OCI-LY7 (cell line): ENCODE results near the gene FAN1. TPM values are rescaled to one million over a fixed set of nuclear protein-coding genes. Genes with fewer than 3 reads are reported as not detected.

ENCODE experiments used
- BruUV-seq: library from RNA; stranded (reverse); fragments of 400-500 nt; replicated peaks from 2 replicates; lab custom pipeline; 2021; lab: Mats Ljungman, UMichigan
- CTCF ChIA-PET: fragments of 300-600 bp; sonication (Branson Sonifier 250); formaldehyde crosslinking; loops from one replicate; lab custom pipeline; 2022; ENCODE audit warnings: antibody characterized with exemption; ENCODE audit not compliant: unreplicated experiment; lab: Charles Lee
- POLR2A ChIA-PET: fragments of 300-600 bp; sonication (Branson Sonifier 250); formaldehyde crosslinking; loops from one replicate; lab custom pipeline; 2022; ENCODE audit warnings: antibody characterized with exemption; lab: Charles Lee
- DNase-seq: peaks from one replicate; pipeline ENCODE4 v3.0.0-alpha.2; 2015; ENCODE audit warnings: low spot score
- H2AFZ ChIP-seq: fragments of 200-600 bp; sonication (generic), shearing (Covaris generic); 2 replicates; pipeline ENCODE4 v1.6.1; 2014; ENCODE audit warnings: mild to moderate bottlenecking, antibody characterized with exemption, low read length, moderate library complexity
- H3K27ac ChIP-seq: fragments of 200-600 bp; sonication (generic); 2 replicates; pipeline ENCODE4 v1.5.1; 2014; ENCODE audit warnings: mixed run types, low read depth, mild to moderate bottlenecking, moderate library complexity, low read length, inconsistent platforms; ENCODE audit not compliant: poor library complexity, severe bottlenecking
- H3K36me3 ChIP-seq: fragments of 200-600 bp; sonication (generic); 2 replicates; pipeline ENCODE4 v1.6.1; 2014; ENCODE audit warnings: mild to moderate bottlenecking, antibody characterized with exemption, low read length, moderate library complexity, mixed read lengths; ENCODE audit not compliant: insufficient read depth
- H3K4me1 ChIP-seq: fragments of 200-600 bp; sonication (generic); 2 replicates; pipeline ENCODE4 v1.5.1; 2014; ENCODE audit warnings: mild to moderate bottlenecking, low read length; ENCODE audit not compliant: insufficient read depth, poor library complexity, severe bottlenecking
- H3K4me2 ChIP-seq: fragments of 200-600 bp; sonication (generic); 2 replicates; pipeline ENCODE4 v1.6.1; 2014; ENCODE audit warnings: mild to moderate bottlenecking, low read length
- H3K4me3 ChIP-seq: fragments of 200-600 bp; sonication (generic); 2 replicates; pipeline ENCODE4 v1.5.1; 2014; ENCODE audit warnings: mild to moderate bottlenecking, low read depth, low read length; ENCODE audit not compliant: poor library complexity, severe bottlenecking
- H3K79me2 ChIP-seq: fragments of 200-600 bp; sonication (generic); 2 replicates; pipeline ENCODE4 v1.6.1; 2016; ENCODE audit warnings: low read depth, mild to moderate bottlenecking, low read length, moderate library complexity, mixed read lengths; ENCODE audit not compliant: insufficient read depth
- H3K9me2 ChIP-seq: fragments of 200-600 bp; sonication (generic); 2 replicates; pipeline ENCODE4 v1.6.1; 2016; ENCODE audit warnings: mild to moderate bottlenecking, low read length, mixed read lengths; ENCODE audit not compliant: insufficient read depth
- H3K9me3 ChIP-seq: fragments of 200-600 bp; sonication (generic); 2 replicates; pipeline ENCODE4 v1.6.1; 2014; ENCODE audit warnings: mild to moderate bottlenecking, mixed run types, low read length, mixed read lengths
- H4K20me1 ChIP-seq: fragments of 200-600 bp; sonication (generic); 2 replicates; pipeline ENCODE4 v1.6.1; 2014; ENCODE audit warnings: mild to moderate bottlenecking, antibody characterized with exemption, low read length, moderate library complexity, mixed read lengths; ENCODE audit not compliant: insufficient read depth
- EZH2phosphoT487 ChIP-seq: fragments of 200-600 bp; sonication (generic); IDR thresholded peaks from 2 replicates; pipeline ENCODE4 v1.6.1; 2018; ENCODE audit warnings: low read depth, borderline replicate concordance, mild to moderate bottlenecking, mixed run types, antibody characterized with exemption, low read length, moderate library complexity, mixed read lengths
- intact Hi-C: fragments of 100-400 bp; cut with micrococcal nuclease; formaldehyde crosslinking; loops from one replicate; pipeline ENCODE4 v1.10.0; 2022; ENCODE audit not compliant: unreplicated experiment
- total RNA-seq, 2 experiments: library from RNA; depleted of rRNA in 1 of 2; stranded (reverse); fragments of >200 nt in 1 of 2; shearing (Covaris generic) in 1 of 2; gene quantifications; 2 replicates each; pipeline ENCODE4 v1.2.3, GENCODE V29; 2014 to 2022
- TF ChIP-seq, protein P1 (sequence below): fragments of 200-600 bp; sonication (generic); conservative IDR thresholded peaks from 2 replicates; pipeline ENCODE4 v1.5.1; 2014; ENCODE audit warnings: mild to moderate bottlenecking, antibody characterized with exemption, low read length, moderate library complexity, mixed read lengths

The FAN1 gene
- total RNA-seq, 2 experiments from 2014 or later, result 14.7 to 16.4 TPM

DNA sequence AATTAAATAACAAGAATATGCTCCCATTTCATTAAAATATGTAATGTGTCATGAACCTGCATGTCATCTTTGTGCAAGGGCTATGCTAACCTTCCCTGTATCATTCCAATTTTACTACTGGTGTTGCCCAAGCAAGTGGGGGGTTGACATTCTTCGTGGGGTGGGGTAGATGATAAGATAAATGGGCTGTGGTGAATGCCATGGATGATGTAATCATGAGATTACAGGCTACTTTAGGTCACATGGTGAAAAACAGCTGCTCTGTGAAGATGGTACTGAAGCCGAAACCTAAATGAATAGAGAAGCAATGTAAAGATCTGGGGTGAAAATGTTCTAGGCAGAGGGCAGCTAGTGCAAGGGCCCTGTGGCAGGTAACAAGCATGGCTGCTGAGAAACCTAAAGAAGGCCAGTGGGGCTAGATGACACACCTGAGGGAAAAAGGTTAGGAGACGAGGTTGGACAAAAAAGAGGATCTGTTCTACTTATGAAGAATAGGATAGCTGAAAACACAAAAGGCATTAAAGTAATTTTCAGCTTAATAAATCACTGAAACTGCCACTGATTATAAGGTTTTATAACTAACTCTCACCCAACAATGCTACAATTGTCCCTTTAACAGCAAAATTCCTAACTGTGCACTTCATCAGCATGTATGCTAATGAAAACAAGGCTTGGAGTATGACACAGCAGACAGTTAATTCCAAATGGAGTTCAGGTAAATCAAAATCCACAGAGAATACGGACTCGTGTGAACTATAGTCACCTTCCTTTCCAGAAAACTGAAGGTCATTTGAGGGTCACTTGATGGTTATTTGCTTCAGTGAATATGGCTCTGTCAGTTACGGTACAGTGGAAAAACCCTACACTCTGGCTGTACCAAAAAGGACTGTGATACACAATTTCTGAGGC, 52.8 kb downstream of the FAN1 start:
- no peaks in the 10 kb centered on the region for H3K9me2 ChIP-seq
- POLR2A ChIA-PET, result no interaction called here
- intact Hi-C loops, result no loop called here
- CTCF ChIA-PET, result no interaction called here
- no peaks in the 10 kb centered on the region for H3K79me2 ChIP-seq
- peaks cover 43% of the 10 kb centered on the region for H3K36me3 ChIP-seq
- no peak overlapping the region for H3K4me2 ChIP-seq
- no peak overlapping the region for H2AFZ ChIP-seq
- no peak overlapping the region for H3K27ac ChIP-seq
- no peaks in the 10 kb centered on the region for H3K9me3 ChIP-seq
- no peak overlapping the region for H3K4me3 ChIP-seq
- no TSS peak for BruUV-seq
- no peaks in the 10 kb centered on the region for H3K4me1 ChIP-seq
- H4K20me1 ChIP-seq, result no peaks in the 10 kb centered on the region
- DNase-seq, result no peak
- no peak for TF ChIP-seq EZH2phosphoT487
- TF ChIP-seq, protein P1, sequence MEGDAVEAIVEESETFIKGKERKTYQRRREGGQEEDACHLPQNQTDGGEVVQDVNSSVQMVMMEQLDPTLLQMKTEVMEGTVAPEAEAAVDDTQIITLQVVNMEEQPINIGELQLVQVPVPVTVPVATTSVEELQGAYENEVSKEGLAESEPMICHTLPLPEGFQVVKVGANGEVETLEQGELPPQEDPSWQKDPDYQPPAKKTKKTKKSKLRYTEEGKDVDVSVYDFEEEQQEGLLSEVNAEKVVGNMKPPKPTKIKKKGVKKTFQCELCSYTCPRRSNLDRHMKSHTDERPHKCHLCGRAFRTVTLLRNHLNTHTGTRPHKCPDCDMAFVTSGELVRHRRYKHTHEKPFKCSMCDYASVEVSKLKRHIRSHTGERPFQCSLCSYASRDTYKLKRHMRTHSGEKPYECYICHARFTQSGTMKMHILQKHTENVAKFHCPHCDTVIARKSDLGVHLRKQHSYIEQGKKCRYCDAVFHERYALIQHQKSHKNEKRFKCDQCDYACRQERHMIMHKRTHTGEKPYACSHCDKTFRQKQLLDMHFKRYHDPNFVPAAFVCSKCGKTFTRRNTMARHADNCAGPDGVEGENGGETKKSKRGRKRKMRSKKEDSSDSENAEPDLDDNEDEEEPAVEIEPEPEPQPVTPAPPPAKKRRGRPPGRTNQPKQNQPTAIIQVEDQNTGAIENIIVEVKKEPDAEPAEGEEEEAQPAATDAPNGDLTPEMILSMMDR, result no peak

DNA sequence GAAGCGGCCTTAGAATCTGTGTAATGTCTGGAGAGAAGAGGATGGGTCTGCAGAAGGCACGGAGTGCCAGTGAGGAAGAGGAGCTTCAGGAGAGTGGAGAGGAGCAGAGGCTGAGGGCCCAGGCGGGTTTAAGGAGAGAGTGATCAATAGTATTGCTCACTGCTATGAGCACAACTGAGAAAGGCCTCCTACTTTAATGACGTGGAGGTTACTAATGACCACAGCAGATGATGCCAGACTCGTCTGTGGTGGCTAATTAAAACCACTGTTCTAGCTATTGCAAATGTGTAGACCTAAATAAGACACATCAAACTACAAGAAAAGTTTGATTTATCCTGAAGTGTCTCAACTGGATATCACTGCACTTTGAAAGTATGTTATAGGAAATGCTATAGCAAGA, 54.5 kb downstream of the FAN1 start:
- Histone ChIP-seq H2AFZ (no peak overlapping the region), H3K27ac (no peak overlapping the region), H3K36me3 (peaks cover 31% of the 10 kb centered on the region), H3K9me2 (no peaks in the 10 kb centered on the region), H3K4me2 (no peak overlapping the region), H3K9me3 (no peaks in the 10 kb centered on the region), H3K4me1 (no peaks in the 10 kb centered on the region), H3K4me3 (no peak overlapping the region), H4K20me1 (no peaks in the 10 kb centered on the region), H3K79me2 (no peaks in the 10 kb centered on the region)
- CTCF ChIA-PET, result no interaction called here
- TF ChIP-seq EZH2phosphoT487, result no peak
- TF ChIP-seq, protein P1, result no peak
- no peak for DNase-seq
- POLR2A ChIA-PET, result no interaction called here
- intact Hi-C loops, result no loop called here
- BruUV-seq, result no TSS peak

DNA sequence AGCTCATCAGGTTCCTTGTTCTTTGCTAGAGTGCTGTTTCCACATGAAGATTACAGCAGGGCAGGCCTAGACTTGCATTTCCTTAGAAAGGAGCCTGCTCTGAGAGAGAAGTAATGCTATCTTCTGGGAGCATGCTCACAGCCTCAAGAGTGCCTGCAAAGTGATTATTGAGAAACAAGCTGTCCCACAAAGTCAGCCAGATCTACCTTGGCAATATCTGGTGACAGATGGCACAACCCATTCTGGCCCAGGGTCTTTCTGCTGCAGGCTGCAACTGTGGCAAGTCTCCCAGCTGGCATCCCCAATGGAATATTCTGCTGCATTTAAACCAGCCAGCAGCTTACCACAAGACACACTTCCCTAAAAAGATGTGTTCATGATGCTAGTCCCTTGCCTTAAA, 58.4 kb downstream of the FAN1 start:
- POLR2A ChIA-PET, result interaction anchor here (1.4 kb wide), 1 partner anchor 11 kb away, joined by 4 read pairs; no protein-coding TSS in a partner anchor
- intact Hi-C loops, result loop anchor here (10.0 kb wide), 1 partner anchor 57 kb away; the partner anchor contains the start of gene FAN1
- Histone ChIP-seq H3K4me3 (no peak overlapping the region), H3K79me2 (no peaks in the 10 kb centered on the region), H4K20me1 (no peaks in the 10 kb centered on the region), H3K4me1 (peaks cover 11% of the 10 kb centered on the region), H2AFZ (no peak overlapping the region), H3K4me2 (no peak overlapping the region), H3K36me3 (peaks cover 13% of the 10 kb centered on the region), H3K9me3 (no peaks in the 10 kb centered on the region), H3K9me2 (no peaks in the 10 kb centered on the region), H3K27ac (no peak overlapping the region)
- no peak for DNase-seq
- no TSS peak for BruUV-seq
- no peak for TF ChIP-seq EZH2phosphoT487
- CTCF ChIA-PET, result interaction anchor here (0.6 kb wide), 1 partner anchor 62 kb away, joined by 3 read pairs; no protein-coding TSS in a partner anchor
